GM19467 (cell line): Measurements from ENCODE around the gene BAMBI.
"Not testable (repeated sequence)": the region's sequence is repeated elsewhere in the genome, so short reads cannot be mapped to it uniquely, and the experiment has no call there.

ENCODE experiments used
- ATAC-seq: cut with Tn5 transposase; IDR thresholded peaks from one replicate; pipeline ENCODE4 v1.9.1; 2021; ENCODE audit warnings: mild to moderate bottlenecking, moderate library complexity; ENCODE audit not compliant: unreplicated experiment

Gene BAMBI, protein sequence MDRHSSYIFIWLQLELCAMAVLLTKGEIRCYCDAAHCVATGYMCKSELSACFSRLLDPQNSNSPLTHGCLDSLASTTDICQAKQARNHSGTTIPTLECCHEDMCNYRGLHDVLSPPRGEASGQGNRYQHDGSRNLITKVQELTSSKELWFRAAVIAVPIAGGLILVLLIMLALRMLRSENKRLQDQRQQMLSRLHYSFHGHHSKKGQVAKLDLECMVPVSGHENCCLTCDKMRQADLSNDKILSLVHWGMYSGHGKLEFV

DNA sequence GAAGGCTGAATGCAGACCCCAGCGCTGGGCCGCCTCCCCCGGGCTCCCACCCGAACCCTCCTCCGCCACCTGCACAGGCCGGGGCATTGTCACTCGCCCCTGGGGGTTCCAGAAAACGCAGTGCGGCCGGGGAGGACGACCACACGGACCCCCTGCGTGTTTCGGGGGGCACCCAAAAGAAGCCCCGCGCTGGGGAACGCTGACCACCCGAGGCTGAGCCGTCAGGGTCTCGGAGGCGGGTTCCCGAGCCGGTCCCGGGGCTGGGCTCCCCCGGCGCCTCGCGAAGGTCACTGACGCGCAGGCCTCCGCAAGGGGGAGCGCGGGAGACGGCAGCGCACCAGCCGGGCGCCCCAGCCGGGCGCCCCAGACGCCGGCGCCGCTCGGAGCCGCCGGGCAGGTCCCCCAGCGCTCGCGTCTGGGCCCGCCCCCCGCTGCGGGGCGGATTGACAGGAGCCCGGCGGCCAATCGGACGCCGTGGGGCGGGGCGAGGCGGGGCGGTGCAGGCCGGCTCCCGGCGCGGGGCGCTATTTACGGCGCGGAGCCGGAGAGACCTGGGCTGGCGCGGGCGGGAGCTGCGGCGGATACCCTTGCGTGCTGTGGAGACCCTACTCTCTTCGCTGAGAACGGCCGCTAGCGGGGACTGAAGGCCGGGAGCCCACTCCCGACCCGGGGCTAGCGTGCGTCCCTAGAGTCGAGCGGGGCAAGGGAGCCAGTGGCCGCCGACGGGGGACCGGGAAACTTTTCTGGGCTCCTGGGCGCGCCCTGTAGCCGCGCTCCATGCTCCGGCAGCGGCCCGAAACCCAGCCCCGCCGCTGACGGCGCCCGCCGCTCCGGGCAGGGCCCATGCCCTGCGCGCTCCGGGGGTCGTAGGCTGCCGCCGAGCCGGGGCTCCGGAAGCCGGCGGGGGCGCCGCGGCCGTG lies at the start of gene BAMBI:
Gene BAMBI, plus strand, starts transcription at position 554 of the 920 bp plus-strand sequence. CDS start 377 bp downstream, outside the sequence.
- ATAC-seq: peak; percentile 99

DNA sequence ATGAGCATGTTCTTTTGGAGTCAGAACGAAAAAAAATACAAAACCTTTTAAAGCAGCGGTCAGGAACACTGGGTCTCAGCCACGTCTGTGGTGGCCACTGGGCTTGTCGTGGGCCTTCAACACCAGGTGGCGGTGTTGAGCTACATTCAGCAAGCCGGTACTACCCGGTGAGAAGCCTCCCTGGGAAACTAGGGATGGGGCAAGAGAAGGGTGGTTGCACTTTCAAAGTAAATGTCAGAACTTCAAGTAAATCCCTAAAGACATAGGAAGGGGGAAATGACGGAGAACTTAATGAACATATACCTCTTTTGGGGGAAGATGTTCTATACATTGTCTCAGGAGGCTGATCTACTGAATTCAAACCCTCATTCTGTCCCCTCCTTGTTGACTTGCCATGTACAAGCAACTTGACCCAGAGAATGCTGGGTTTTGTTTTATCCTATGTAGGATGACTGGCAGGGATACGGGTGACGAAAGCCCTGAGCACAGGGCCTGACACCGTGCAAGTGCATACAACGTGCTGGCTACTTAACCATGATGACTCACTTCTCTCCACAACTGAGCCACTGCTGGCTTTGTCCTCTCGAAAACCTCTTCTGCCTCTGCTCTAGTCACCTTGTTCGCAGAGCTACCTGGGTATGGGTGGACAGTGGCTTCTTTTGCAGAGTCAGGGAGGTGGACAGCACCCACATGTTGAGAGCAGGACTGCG lies 49.0 kb upstream of the BAMBI start:
- ATAC-seq: peak; percentile 60

DNA sequence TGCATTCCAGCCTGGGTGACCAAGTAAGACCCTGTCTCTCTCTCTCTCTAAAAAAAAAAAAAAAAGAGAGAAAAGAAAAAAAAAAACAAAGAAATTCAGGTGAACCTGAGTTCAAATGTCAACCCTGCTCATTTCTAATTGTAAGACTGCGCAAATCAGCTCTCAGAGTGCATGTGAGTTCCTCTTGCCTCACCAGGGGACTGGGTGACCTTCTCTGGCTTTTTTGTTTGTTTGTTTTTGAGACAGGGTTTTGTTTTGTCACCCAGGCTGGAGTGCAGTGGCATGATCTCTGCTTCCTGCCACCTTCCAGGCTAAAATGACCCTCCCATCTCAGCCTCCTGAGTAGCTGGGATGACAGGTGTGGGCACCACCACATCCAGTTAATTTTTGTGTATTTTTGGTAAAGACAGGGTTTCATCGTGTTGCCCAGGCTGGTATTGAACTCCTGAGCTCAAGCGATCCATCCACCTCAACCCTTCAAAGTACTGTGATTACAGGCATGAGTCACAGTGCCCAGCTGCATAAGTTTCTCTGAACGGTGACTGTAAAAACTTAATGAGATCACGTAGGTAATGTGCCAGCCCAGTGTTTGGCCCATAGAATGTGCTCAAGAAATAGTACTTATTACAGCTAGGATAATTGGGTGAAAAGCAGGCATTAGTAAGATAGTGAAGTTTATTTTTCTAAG lies 45.3 kb upstream of the BAMBI start:
- no peak for ATAC-seq

DNA sequence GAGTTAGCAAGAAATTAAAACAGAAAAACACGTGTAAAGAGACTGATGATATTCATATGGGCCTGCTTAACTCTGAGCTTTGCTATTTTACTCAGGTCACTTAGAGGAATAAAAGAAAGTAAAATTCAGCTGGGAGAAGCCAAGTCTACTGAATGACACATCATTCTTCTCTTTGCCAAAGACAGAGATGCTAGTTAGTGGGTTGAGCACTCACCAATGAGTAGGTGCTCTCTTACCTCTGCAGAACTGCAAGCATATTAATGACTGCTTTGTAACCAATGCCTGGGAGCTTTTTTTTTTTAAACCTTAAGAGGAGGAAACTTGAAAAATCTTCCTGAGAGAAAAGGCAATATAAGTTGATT lies 44.8 kb upstream of the BAMBI start:
- ATAC-seq: no peak

DNA sequence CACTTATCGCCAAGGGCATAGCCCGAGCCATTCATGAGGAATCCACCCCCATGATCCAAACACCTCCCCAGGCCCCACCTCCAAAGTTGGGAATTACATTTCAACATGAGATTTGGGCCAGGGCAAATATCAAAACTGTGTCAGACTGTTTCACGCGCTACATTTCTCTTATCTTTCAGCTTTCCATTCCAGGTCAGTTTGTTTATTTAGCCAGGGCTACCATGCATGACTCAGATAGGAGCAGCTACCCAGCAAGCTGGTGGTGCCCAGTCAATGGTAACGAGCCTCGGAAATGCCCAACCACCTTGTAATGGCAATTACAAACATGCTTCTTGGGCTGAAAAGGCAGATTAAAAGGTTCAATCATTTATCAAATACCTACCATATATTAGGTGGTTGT lies 43.6 kb upstream of the BAMBI start:
- ATAC-seq: no peak

DNA sequence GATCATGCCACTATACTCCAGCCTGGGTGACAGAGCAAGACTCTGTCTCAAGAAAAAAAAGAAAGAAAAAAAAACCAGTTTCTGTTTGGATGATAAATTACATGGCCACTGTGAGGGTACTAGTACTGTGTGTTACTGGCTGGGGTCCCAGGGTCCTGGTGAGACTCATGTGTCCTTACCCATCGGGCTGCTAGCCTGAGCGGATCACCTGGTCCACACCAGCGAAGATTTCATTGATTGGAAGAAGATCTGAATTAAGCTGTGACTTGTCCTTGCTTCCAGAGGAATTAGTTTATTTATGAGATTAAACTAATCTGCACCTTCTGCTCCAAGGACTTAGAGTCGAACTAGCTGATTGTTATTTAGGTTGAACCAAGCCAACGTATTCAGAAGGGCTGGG lies 40.0 kb upstream of the BAMBI start:
- ATAC-seq: no peak

DNA sequence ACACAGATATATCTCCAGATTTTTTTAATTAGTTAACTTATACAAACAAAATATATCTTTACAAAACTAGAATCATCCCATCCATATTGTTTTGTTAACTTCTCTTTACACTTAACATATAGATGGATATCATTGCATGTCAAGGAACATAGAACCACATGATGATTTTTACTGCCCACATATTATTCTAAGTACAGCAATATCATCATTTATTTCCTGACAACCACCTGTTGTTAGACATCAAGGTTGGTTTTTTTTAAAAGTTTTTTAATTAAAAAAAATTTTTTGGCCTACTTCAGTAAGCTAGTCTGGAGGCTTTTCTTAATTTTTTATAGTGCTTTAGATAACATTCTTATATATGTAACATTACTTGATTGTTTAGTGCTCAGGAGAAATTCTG lies 38.9 kb upstream of the BAMBI start:
- no peak for ATAC-seq

DNA sequence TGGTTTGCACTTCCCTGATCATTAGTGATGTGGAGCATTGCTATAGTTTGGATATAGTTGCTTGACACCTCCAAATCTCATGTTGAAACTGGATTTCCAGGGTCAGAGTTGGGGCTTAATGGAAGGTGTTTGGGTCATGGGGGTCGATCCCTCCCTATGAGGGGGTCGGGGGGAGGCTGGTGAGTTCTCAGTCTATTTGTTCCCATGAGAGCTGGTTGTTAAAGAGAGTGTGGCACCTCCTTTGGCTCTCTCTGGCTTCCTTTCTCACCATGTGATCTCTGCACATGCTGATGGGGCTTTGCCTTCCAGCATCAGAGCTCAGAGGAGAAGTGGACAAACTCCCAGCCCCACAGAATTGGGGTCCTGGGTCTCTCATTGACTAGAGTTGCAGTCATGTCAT lies 36.8 kb upstream of the BAMBI start:
- no peak for ATAC-seq

DNA sequence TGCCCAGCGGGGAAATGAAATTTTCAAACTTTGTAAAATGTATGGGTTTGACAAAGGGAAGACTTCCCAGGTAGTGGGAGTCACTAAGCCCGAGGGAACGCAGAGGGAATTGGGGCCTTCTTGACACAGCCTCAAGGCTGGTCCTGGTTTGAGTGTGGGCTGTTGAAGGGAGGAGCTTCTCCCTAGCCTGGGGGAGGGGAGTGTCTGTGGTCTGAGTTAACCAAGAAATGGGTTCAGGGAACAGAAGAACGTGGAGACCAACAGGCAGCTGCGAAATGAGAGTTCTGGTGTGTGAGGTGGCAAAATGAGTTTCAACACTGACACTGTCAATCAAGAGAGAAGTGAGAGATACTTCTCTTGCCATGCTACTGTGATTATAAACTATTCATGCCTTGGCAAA lies 32.7 kb upstream of the BAMBI start:
- ATAC-seq: no peak

DNA sequence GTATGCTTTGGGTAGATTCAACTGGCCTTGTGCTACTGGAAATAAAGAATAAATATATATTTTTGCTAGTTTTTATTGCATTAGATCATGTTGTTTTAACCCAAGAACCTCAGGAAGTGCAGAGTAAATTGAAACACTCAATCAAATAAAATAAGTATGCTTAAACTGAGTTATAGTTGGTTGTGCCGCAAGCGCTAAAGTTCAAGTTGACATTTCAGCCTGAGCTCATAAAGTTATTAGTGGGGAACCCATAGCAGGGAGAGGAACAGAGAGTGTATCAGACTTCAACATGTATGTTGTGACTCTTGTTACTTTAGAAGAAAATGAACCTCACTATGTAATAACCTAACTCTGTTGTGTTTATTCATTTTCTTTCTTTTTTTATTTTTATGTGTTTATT lies 25.2 kb upstream of the BAMBI start:
- ATAC-seq: no peak

DNA sequence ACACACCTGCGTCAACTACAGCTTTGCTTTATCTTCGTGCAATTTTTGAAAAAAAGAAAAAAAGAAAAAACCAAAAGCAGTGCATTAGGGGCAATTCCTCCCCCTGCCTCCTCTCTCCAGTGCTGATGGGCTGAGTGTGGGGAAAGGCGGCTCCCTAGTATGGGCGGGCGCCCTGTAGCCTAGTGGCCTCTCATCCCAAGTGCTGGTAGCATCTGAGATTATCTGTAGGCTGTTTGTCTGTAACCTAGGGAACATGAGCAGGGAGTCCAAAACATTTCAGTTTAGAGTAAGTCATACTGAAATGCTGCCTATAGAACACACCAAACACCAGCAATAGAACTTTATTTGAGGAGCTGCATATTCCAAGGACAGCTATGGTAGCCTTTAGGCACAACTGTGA lies 24.6 kb upstream of the BAMBI start:
- no peak for ATAC-seq

DNA sequence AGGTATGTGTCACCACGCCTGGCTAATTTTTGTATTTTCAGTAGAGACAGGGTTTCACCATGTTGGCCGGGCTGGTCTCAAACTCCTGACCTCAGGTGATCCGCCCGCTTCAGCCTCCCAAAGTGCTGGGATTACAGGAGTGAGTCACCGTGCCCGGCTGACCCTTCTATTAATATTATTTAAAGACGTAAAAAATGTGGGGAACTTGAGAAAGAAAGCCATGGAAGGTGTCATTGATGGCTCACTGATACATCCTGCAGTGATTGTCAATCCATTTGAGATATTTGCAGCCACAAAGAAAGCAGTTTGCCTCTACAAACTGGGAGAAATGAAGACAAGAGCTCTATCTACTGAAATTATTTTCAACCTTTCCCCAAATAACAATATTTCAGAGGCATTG lies 18.5 kb upstream of the BAMBI start:
- not testable (repeated sequence) for ATAC-seq

DNA sequence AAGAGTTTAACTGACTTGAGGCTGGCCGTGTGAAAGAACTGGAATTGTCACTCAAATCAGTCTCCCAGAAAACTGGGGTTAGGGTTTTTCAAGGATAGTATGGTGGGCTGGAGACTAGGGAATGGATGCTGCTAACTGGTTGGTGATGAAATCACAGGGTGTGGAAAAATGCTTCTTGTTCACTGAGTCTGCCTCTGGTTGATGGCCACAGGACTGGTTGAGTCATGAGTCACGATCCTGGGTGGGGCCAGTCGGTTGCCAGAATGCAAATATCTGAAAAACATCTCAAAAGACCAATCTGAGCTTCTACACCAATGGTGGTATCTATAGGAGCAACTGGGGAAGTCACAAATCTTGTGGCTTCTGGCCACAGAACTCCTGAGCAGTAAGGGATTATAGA lies 16.3 kb upstream of the BAMBI start:
- ATAC-seq: no peak

DNA sequence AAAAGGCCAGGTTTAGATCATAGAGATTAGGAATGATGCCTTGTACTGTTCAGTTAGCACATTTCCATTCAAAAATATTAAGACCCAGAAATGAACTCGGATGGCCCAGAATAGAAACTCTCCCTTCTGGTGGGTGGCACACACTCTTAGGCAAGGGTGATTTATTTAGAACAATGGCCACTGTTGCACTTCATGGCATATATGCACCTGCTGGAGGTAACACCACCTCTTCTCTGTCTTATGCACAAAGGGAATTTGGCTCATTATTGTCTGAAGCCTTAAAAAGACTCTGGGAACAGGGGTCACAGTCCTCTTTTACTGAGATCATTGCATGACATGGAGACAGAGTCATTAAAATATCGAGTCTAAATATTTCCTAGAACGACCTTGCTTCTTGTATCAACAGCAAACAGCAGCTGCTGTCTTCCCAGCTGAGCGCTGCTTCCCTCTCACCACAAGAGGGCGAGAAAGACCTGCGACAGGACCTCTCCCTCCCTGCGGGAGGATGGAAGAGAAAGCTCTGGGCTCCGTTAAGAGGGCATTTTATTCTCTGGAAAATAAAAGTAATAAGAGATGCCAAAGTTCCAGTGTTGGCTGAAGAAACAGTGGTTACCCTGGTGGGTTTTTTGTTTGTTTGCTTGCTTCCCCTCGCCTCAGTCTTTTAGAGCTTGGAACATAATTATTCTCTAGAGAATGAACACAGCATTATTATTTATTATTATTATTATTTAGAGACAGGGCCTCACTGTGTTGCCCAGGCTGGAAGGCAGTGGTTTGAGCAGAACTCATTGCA lies 13.5 kb upstream of the BAMBI start:
- peak; percentile 95 for ATAC-seq

DNA sequence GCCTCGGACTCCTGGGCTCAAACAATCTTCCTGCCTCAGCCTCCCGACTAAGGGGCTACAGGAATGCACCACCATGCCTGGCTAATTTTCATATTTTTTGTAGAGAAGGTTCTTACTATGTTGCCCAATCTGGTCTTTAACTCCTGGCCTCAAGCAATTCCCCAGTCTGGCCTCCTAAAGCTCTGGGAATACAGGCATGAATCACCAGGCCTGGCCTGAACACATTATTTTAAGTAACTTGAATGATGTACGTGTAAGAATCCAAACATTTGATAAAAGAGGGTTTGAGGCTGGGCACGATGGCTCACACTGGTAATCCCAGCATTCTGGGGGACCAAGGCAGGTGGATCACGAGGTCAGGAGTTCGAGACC lies 13.0 kb upstream of the BAMBI start:
- no peak for ATAC-seq

DNA sequence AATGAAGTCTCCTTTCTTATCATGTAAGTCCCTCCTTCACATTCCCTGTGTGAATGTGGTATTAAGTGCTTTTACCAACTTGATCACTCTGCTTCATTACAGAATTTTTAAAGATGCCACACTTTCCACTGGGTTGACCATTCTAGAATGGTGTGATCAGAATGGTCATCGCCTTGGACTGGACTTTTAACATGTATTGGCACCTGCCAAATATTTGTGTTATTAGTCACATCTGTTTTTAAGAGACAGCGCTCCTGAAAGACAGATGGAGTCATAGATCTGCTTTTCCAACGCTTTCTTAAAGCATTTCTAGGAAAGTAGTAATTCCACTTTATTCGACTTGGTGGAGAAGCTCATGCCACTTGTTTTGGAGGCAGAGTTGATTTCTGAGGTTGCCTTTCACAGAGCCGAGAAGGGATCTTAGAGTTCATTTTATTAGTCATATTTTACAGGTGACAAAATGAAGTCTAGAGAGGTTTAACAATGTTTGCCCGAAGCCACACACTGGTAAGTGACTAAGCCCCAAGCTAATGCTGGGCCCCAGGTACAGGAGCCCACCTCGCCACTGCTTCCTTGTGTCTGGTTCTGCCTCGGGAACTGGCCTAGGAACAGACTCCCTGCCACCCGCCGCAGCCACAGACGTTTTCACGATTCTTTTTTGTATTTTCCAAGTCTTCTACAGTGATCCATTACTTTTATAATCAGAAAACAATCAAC lies 10.4 kb upstream of the BAMBI start:
- no peak for ATAC-seq

DNA sequence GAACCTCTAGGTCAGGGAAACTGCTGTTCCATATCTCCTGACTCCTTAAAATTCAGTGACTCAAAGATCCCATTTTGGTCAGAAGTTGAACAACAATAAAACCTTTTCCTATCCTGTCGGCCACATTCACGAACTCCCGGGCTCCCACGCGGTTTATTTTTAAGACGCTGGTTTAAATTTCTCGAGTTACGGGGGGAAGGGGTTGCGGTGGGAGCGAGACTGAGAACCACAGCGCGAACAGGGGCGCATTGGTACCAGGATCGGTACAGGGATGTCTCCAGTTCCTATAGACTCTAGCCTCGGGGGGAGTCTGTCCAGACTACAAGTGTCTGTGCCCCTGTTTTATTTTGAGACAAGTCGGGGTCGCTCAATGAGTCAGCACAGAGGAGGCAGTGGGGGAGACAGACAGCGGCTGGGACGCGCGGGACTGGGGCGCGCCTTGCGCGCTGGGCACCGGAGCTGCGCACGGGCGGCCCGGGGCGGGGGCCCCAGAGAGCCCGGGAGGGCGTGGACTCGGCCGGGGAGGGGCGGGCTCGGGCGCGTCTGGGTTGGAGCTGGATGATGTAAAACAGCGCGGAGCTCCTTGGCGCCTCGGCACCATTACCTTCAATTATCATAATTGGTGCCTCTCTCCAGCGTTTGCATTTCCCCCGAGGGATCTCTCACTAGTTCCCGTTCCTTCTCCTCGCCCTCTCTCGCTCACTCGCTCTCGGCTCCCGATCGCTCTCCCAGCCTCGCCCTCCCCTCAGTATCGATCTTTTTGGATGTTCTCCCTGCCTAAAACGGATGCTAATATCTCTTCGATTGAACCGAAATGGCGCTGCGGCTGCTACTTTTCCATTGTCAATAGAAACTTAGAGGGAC lies 8.7 kb upstream of the BAMBI start:
- ATAC-seq: no peak

DNA sequence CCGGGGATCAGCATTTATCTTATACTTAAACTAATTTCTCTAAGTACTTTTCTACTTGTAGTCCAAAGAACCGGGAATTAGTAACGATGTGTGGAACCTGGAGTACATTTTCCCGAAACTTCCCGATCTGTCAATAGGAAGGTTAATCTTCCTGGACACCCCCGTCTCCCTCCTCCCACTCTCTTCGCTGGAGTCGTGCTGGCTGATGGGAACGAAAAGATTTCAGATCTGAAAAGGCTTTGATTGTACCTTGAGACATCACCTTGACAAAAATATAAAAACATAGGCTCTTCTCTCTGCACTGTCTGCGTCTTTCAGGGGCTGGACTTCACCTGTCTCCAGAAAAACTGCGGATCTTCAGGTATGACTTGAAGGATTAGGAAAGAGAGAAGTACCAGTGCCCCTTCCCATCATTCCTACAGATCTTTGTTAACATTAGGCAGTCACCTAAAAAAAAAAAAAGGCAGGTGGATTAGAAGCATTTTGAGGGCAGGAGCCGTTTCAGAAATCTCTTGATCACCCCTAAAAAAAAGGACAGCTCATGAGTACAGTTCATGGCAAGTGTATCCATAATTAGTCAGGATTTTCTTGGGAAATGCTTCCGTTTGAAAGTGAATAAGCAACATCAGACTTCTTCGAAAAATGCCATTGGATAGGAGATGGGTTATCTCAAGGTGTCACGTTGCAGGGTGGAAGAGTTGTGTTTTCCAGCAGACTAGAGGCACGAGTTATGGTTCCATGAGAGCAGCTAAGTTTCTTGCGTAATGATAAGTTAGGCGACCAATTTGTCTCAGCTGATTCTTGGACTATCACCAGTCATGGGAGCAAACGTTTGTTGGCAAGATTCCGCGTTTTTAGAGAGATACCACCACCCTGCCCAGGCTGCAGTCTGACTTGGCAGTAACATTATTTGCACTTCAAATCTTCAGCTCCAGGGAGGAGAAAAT lies 7.8 kb upstream of the BAMBI start:
- ATAC-seq: no peak
